A549 treated with CpdA at 1 μM for 4 hours (cell line): ENCODE results near the gene OR4C13. TPM values are rescaled to one million over a fixed set of nuclear protein-coding genes. Genes with fewer than 3 reads are reported as not detected.

ENCODE experiments used
- total RNA-seq: library from RNA; stranded (reverse); fragments of 200-300 nt; extraction: Qiagen RNA extraction; gene quantifications from 5 replicates; pipeline ENCODE4 v1.2.3, GENCODE V29; 2022; ENCODE audit warnings: low read depth

OR4C13 gene
- not detected in 5 replicates for total RNA-seq

GRCh38 chr11:49952091-49952490, at the start of gene OR4C13:
OR4C13 (plus strand) TSS chr11:49952391; CDS start chr11:49952423, 32 bp downstream.

GRCh38 chr11:49982435-49982834, 30.2 kb downstream of the OR4C13 start, which contains the start of gene OR4C12:
OR4C12 (minus strand) TSS chr11:49982535; CDS start chr11:49982501, 34 bp downstream.

Other genes starting within 250 kb of the OR4C13 start
- gene OR4C12, start 30.1 kb downstream of the OR4C13 start, total RNA-seq, result not detected in 5 replicates
- not detected in 5 replicates for gene OR4C45, start 80.5 kb downstream of the OR4C13 start, total RNA-seq